Activated CD4-positive, alpha-beta T cell treated with anti-CD3 and anti-CD28 coated beads, Interleukin-2, amount 50 U/mL, for 24 hours (primary cell): Measurements from ENCODE around the gene COQ8A.

Source experiments
- DNase-seq, 2 donors: peaks; one replicate each; pipeline ENCODE4 v3.0.0-alpha.2; 2020; ENCODE audit warnings: low read depth in 1 of 2, low spot score in 1 of 2

The COQ8A gene

DNA sequence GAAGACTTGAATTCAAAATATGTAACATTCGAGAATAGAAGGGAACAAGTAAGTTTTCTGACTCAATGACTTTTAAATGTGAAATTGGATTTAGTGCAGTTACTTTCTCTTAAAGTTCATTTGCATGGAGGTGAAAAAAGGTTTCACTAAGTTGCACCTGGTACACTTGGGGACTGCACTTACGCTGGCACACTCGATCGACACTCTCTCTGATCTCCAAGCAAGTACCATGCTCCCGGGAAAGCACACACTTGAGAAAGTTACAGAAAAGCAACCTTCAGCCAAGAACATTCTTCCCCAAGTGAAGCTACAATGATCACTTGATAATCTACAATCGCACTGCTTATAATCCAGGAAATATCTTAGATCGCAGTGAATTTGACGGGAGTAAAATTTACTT, 63.1 kb downstream of the COQ8A start:
- no peak for DNase-seq

GRCh38 chr1:227004796-227005195, 64.7 kb downstream of the COQ8A start:
- DNase-seq = no peak

DNA sequence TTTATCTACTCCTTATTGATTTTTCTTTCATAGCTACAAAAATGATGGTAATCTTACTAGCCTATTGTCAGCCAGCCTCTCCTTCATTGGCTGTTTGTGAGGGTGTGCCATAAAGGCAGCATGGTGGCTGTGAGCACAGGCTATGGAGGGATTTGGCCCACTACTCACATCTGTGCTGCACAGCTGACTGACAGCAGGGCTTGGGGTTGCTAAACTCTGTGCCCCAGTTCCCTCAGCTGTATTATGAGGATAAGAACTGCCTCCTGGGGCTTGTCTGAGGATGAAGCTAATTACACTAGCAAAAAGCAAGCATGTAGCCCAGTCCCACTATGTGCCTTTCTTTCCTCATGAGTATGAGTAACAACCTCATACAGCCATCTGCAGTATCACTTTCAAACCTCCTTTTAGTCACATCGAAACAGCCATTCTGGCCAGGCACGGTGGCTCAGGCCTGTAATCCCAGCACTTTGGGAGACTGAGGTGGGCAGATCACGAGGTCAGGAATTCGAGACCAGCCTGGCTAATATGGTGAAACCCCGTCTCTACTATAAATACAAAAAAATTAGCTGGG, 66.2 kb downstream of the COQ8A start:
- no peak for DNase-seq

DNA sequence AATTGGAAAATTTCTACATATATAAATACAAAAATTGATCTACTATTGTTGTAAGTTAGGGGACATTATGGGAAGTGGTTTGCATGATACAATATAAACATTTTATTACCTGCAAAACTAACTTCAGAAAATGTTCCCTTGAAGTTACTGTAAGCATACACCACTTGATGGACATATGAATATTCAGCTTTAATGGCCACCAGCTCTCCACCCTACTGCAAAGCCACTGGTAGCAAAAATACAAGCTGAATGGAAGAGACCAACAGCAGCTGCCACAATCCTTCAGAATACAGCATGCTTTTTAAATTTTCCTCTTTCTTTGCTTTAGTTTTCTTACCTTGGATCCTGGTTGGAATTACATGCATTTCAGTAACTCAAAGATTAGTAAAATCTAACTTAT, 69.8 kb downstream of the COQ8A start:
- DNase-seq = no peak

DNA sequence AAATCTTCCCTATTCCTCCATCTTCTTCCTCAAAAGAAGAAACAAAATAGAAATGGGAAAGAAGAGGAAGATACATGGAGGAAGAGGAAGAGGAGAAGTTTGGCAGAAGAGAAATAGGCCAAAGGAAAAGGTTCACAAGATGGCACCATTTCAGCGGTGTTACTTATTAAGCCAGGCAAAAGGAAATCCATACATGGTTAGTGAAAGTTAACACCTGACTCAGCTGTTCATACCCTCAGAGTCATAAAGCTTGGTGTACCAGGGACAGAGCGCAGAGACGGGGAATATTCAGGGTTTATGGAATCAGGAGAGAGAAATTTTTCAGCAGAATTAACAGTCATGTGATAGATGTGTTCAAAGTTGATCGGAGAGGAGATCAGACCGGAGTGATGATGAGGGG, 70.6 kb downstream of the COQ8A start:
- DNase-seq = no peak

DNA sequence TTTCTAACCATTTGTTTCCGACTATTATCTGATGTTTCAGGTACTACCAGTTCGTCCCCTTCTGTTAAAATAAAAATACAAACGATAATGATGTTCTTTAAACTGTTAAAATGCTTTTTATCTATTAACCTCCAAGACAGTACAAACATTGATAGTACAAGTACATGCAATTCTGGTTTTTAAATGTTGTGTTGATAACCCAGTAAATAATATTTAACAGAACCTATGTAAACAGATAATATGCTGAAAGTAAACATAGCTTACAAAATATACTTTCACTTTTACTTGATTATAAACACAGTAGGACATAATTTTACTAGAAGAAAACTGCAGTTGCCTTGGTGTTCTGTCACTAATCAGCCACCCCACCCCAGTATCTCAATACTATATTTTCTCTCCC, 76.9 kb downstream of the COQ8A start:
- no peak for DNase-seq

- DNase-seq = no peak
Observed at GRCh38 chr1:227032396-227032795, 92.3 kb downstream of the COQ8A start.

DNA sequence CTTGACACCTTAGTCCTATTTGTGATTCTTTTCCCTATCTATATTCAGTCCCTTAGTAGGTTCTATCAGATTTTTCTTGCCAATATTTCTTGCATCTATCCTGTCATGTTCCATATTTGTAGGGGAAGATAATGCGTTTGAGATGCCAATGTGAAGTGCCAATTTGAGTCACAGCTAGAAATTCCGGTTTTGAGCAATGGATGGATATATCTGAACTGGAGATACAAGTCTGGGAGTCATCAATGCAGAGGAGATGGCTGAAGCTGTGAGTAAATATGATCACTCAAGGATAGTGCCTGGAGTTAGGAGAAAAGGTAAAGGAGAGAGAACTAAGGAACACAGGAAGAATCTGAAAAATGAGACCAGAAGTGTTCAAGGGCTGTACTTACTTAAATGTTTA, 93.8 kb downstream of the COQ8A start:
- DNase-seq = no peak

DNA sequence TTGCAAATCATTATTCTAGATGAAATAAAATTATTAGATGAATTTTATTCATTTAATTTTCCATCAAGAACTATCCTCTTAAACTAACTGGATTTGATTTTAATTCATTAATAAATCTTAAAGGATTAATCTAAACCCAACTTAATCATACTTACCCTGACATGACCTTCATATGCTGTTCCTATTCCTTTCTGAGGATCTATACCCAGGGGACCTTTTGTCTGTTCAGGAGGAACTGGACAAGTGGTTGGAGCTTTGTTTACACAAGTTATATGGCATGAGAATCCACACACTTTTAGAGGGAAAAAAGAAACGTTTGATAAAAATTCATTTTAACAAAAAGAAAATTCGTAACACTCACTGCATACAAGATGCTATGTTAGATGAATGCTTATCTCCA, 95.2 kb downstream of the COQ8A start:
- no peak for DNase-seq

GRCh38 chr1:227037121-227037520, 97.0 kb downstream of the COQ8A start:
- no peak for DNase-seq
